Ascending aorta (tissue), 2 donors: ENCODE data around the gene MC5R. TPM values are rescaled to one million over a fixed set of nuclear protein-coding genes. Genes with fewer than 3 reads are reported as not detected.

Experiments used
- DNase-seq, 2 donors: peaks; one replicate each; pipeline ENCODE4 v3.0.0-alpha.2; 2019; ENCODE audit warnings: low spot score in 2 of 2
- H3K27ac ChIP-seq, 2 donors: fragments of 200-600 bp; sonication (generic); one replicate each; pipeline ENCODE4 v1.5.1; 2016 to 2017; ENCODE audit warnings: mild to moderate bottlenecking in 1 of 2
- H3K27me3 ChIP-seq: fragments of 200-600 bp; sonication (generic); one replicate; pipeline ENCODE4 v1.5.1; 2017
- H3K36me3 ChIP-seq, 2 donors: fragments of 200-600 bp; sonication (generic); one replicate each; pipeline ENCODE4 v1.5.1; 2016
- H3K4me1 ChIP-seq, 2 donors: fragments of 200-600 bp; sonication (generic); one replicate each; pipeline ENCODE4 v1.5.1; 2016 to 2017; ENCODE audit warnings: mild to moderate bottlenecking in 1 of 2
- H3K4me3 ChIP-seq, 2 donors: fragments of 200-600 bp; sonication (generic); one replicate each; pipeline ENCODE4 v1.5.1; 2016 to 2017; ENCODE audit warnings: mild to moderate bottlenecking in 1 of 2
- H3K9me3 ChIP-seq, 2 donors: fragments of 200-600 bp; sonication (generic); one replicate each; pipeline ENCODE4 v1.5.1; 2016
- intact Hi-C: fragments of 100-400 bp; cut with DNase I; formaldehyde crosslinking; loops from one replicate; pipeline ENCODE4 v1.15.1; 2023
- total RNA-seq: library from RNA; depleted of rRNA; stranded (reverse); fragments of >200 nt; gene quantifications from one replicate; pipeline ENCODE4 v1.1.0, GENCODE V29; 2016
- TF ChIP-seq, protein P1 (sequence below), 3 experiments: fragments of 200-600 bp in 2 of 3; fragments of 450-650 bp in 1 of 3; sonication (generic) in 2 of 3; IDR thresholded peaks; one replicate each; pipeline ENCODE4 v1.5.1; 2016 to 2019; ENCODE audit warnings: antibody characterized with exemption in 3 of 3, mild to moderate bottlenecking in 1 of 3, moderate library complexity in 1 of 3

Gene MC5R
- not detected for total RNA-seq

DNA sequence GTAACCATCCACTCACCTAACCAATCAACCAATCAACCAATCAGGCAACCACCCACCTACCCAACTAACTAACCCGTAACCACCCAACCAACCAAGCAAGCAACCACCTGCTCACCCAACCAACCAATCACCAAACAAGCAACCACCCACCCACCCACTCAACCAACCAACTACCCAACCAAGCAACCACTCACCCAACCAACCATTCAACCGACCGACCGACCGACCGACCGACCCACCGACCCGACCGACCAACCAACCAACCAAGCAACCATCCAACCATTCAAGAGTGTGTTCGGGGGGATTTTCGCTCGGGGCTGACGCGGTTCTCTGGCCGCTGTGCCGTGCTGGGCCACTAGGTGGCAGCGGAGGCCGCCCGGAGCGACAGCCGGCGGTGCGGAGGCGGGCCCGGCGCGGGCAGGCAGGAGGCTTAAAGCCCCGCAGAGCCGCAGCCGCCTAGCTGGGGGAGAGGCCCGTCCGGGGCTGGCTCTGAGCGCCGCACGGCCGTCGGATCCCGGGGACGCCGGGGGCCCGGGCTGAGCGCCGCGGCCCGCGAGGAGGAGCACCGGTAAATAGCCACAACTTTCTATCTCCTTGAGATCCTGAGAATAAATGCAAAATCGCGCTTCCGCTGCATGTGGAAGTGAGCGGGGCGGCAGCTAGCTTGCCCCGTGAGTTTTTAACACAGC is at the start of gene MC5R:
MC5R (plus strand) TSS at position 443 of the 689 bp plus-strand sequence. CDS start 1,617 bp downstream, outside the sequence.
- H3K9me3 ChIP-seq, result no peaks in the 10 kb centered on the region
- H3K36me3 ChIP-seq, result no peaks in the 10 kb centered on the region
- H3K27me3 ChIP-seq, result no peaks in the 10 kb centered on the region
- peak within 1 kb of the TSS; percentile 51 to 57 for H3K4me3 ChIP-seq
- intact Hi-C loops, result loop anchor here (10.0 kb wide), 1 partner anchor 571 kb away; no protein-coding TSS in a partner anchor
- H3K4me1 ChIP-seq, result no peaks in the 10 kb centered on the region
- TF ChIP-seq, protein P1, sequence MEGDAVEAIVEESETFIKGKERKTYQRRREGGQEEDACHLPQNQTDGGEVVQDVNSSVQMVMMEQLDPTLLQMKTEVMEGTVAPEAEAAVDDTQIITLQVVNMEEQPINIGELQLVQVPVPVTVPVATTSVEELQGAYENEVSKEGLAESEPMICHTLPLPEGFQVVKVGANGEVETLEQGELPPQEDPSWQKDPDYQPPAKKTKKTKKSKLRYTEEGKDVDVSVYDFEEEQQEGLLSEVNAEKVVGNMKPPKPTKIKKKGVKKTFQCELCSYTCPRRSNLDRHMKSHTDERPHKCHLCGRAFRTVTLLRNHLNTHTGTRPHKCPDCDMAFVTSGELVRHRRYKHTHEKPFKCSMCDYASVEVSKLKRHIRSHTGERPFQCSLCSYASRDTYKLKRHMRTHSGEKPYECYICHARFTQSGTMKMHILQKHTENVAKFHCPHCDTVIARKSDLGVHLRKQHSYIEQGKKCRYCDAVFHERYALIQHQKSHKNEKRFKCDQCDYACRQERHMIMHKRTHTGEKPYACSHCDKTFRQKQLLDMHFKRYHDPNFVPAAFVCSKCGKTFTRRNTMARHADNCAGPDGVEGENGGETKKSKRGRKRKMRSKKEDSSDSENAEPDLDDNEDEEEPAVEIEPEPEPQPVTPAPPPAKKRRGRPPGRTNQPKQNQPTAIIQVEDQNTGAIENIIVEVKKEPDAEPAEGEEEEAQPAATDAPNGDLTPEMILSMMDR (IDR thresholded peaks at IDR 0.05), result peak; percentile 76 to 92 (median 86)
- DNase-seq, result peak in 1 of 2 donors; percentile 68
- no peak within 1 kb of the TSS for H3K27ac ChIP-seq

DNA sequence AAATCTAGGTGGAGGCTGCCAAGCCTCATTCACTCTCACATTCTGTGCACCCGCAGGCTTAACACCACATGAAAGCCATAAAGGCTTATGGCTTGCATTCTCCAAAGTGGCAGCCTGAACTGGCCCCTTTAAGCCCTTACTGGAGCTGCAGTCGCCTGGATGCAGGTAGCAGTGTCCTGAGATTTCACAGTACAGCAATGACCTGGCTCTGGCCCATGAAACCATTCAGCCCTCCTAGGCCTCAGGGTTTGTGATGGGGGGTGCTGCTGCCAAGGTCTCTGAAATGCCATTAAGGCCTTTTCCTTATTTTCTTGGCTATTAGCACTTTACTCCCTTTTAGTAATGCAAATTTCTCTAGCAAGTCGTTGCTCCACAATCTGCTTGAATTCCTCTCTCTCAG is 48.9 kb upstream of the MC5R start:
- Histone ChIP-seq H3K36me3 (no peaks in the 10 kb centered on the region), H3K27ac (no peak overlapping the region), H3K9me3 (no peaks in the 10 kb centered on the region), H3K27me3 (no peaks in the 10 kb centered on the region), H3K4me3 (no peak overlapping the region), H3K4me1 (no peaks in the 10 kb centered on the region)
- no peak for DNase-seq
- intact Hi-C loops, result no loop called here
- TF ChIP-seq, protein P1 (IDR thresholded peaks at IDR 0.05), result no peak

DNA sequence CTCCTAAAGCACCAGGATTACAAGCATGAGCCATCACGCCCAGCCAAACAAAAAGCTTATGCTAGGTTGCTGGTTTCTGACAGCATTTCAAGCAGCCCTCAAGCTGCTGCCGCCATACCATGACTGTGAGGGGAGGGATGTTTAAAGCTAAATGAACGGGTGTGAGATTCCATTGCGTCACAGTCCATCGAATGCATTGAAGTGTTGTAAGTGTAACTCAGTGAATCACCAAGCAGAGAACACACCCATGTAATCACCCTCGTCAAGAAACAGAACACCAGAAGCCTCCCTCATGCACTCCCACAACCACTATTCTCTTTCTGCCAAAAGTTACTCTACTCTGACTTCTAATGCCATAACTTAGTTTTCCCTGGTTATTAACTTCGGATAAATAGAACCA is 32.8 kb upstream of the MC5R start:
- Histone ChIP-seq H3K36me3 (no peaks in the 10 kb centered on the region), H3K4me1 (no peaks in the 10 kb centered on the region), H3K27ac (no peak overlapping the region), H3K9me3 (no peaks in the 10 kb centered on the region), H3K4me3 (no peak overlapping the region), H3K27me3 (no peaks in the 10 kb centered on the region)
- intact Hi-C loops, result no loop called here
- no peak for DNase-seq
- TF ChIP-seq, protein P1 (IDR thresholded peaks at IDR 0.05), result no peak

DNA sequence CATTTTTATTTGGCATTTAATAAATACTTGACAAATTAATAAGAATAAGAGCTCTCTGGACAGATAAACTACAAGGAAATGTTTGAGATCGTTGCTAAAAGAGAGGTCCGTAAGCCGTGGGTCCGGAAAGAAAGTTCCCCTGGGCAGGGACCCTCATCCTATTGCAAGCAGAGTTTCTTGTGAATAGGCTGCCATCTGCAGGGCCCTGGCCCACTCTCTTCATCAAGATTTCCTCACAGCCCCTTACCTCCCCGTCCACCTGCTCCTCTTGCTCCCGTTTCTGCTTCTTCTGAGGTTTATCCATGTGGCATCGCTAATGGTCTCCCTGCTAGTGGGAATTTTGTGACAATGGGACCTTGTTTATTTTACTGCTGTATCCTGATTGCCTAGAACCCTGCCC is 30.1 kb upstream of the MC5R start:
- TF ChIP-seq, protein P1 (IDR thresholded peaks at IDR 0.05), result no peak
- Histone ChIP-seq H3K27ac (no peak overlapping the region), H3K4me1 (no peaks in the 10 kb centered on the region), H3K4me3 (no peak overlapping the region), H3K36me3 (no peaks in the 10 kb centered on the region), H3K9me3 (no peaks in the 10 kb centered on the region), H3K27me3 (no peaks in the 10 kb centered on the region)
- intact Hi-C loops, result no loop called here
- DNase-seq, result no peak

DNA sequence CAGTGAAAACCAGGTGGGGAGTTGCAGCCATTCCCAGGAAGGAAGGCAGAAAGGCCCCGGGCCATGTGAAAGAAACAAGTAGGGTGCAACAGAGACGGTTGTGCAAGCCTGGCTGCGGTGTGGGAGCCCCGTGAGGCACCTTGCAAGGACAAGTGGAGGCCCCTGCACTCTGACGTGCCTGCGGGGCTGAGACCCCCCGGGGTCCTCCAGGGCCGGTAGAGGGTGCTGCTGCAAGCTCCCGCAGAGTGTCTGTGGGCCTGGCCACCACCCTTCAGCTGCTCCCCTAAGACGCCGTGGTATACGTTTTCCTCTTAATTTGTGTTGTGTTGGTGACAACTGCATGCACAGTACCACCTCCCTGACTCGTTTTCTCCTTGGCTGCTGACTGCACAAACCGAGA is 27.4 kb upstream of the MC5R start:
- no peaks in the 10 kb centered on the region for H3K36me3 ChIP-seq
- intact Hi-C loops, result no loop called here

More for the DNA sequence above, 27.4 kb upstream of the MC5R start:
- H3K27ac ChIP-seq, result no peak overlapping the region
- TF ChIP-seq, protein P1 (IDR thresholded peaks at IDR 0.05), result no peak
- DNase-seq, result no peak
- no peaks in the 10 kb centered on the region for H3K4me1 ChIP-seq
- H3K9me3 ChIP-seq, result no peaks in the 10 kb centered on the region
- no peak overlapping the region for H3K4me3 ChIP-seq
- H3K27me3 ChIP-seq, result no peaks in the 10 kb centered on the region
